K562 (cell line): Measurements from ENCODE around the gene REEP6. TPM values are rescaled to one million over a fixed set of nuclear protein-coding genes. Genes with fewer than 3 reads are reported as not detected.

ENCODE experiments used
- ATF6 ChIP-seq: sonication (generic); formaldehyde crosslinking; IDR thresholded peaks from 2 replicates; pipeline ENCODE4 v1.4.0; 2020; ENCODE audit warnings: mild to moderate bottlenecking, missing genetic modification reagents
- FOXK1 ChIP-seq: sonication (generic); formaldehyde crosslinking; IDR thresholded peaks from 2 replicates; pipeline ENCODE4 v1.8.0; 2022; ENCODE audit warnings: missing genetic modification reagents, mild to moderate bottlenecking, borderline replicate concordance
- MGA ChIP-seq: fragments of 450-650 bp; IDR thresholded peaks from 2 replicates; pipeline ENCODE4 v1.6.1; 2016; ENCODE audit warnings: mild to moderate bottlenecking, moderate library complexity
- NR0B1 ChIP-seq: fragments of 450-650 bp; IDR thresholded peaks from one replicate; pipeline ENCODE4 v1.6.1; 2018; ENCODE audit warnings: mild to moderate bottlenecking, moderate library complexity; ENCODE audit not compliant: partially characterized antibody
- PURB ChIP-seq: sonication (generic); formaldehyde crosslinking; IDR thresholded peaks from 2 replicates; pipeline ENCODE4 v1.9.0; 2021; ENCODE audit warnings: low read depth, mild to moderate bottlenecking, missing genetic modification reagents
- PYGO2 ChIP-seq: fragments of 450-650 bp; IDR thresholded peaks from 2 replicates; pipeline ENCODE4 v1.6.1; 2016; ENCODE audit warnings: mild to moderate bottlenecking, missing genetic modification characterization, moderate library complexity, missing compliant biosample characterization
- ZNF408 ChIP-seq: fragments of 250-450 bp; sonication (Bioruptor Pico); IDR thresholded peaks from 2 replicates; pipeline ENCODE4 v1.4.0; 2020; ENCODE audit warnings: low read depth, mild to moderate bottlenecking, moderate library complexity
- ZNF561 ChIP-seq: fragments of 450-650 bp; formaldehyde crosslinking; conservative IDR thresholded peaks from 2 replicates; pipeline ENCODE4 v1.4.0; 2020; ENCODE audit warnings: mild to moderate bottlenecking, moderate library complexity
- ZNF77 ChIP-seq: fragments of 250-450 bp; sonication (Bioruptor Pico); IDR thresholded peaks from 2 replicates; pipeline ENCODE4 v1.5.0; 2020
- polyA plus RNA-seq, 8 experiments: library from polyadenylated mRNA; depleted of rRNA in 4 of 8; stranded (reverse) in 5 of 8; unstranded in 3 of 8; fragments of >200 nt; fragmentation: Nextera tagmentation in 2 of 8; fragmentation: Illumina TruSeq in 1 of 8; extraction: Ambion mirVana in 2 of 8; extraction: Trizol in 1 of 8; gene quantifications; 2 replicates each; pipeline versions ENCODE4 v1.2.1 to v1.2.3, GENCODE V29; 2011 to 2014; ENCODE audit warnings: inconsistent platforms in 1 of 8, missing spikeins in 1 of 8
- total RNA-seq, 7 experiments: library from RNA; depleted of rRNA in 6 of 7; stranded (reverse); fragments of >200 nt in 6 of 7; fragmentation: Illumina TruSeq in 2 of 7; extraction: Trizol in 2 of 7; gene quantifications; 2 replicates each; pipeline versions ENCODE4 v1.2.1 to v1.2.3, GENCODE V29; 2011 to 2021; ENCODE audit warnings: low replicate concordance in 1 of 7
- TF ChIP-seq, protein P1 (sequence below): fragments of 250-450 bp; sonication (Bioruptor Pico); IDR thresholded peaks from 2 replicates; pipeline ENCODE4 v1.5.0; 2021

REEP6 gene
- total and polyA plus RNA-seq, 9 of the 15 experiments (the other 6 are each of a cell fraction or from before 2014, with no cell fraction given) = 1.2 to 64.2 (median 12.7) TPM

DNA sequence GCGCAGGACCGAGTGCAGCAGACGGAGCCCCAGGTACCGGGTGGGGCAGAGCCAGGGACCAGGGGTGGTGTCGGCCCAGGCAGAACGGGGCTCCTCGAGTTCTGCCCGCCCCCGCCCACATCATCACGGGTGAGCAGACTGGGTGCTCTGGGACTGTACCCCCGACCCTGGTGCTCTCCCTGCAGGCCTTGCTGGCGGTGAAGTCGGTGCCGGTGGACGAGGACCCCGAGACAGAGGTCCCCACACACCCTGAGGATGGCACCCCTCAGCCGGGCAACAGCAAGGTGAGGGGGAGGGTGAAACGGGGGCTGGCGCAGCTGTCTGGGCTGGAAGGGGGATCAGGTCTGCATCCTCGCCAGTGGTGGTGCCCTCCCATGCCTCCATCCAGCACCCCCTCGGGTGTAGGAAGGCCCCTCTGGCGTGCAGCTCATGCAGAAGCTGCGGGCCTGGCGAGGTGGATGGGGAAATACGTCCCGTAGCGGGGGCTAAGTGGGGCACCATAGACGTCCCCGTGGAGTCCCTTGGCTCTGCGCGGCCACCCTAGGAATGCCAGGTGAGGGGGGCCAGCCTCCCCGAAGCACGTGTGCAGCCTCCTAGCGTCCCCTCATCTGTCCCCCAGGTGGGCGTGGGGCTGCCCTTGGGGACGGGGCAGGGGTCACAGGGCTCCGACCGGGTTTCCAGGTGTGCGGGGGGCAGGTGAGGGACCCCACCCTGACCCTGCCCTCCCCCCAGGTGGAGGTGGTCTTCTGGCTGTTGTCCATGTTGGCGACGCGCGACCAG lies 34.7 kb upstream of the REEP6 start (continued):
- TF ChIP-seq MGA (no peak), ZNF408 (CRISPR knock-in tag) (no peak), PYGO2 (no peak), ZNF561 (CRISPR knock-in tag) (no peak), FOXK1 (CRISPR knock-in tag) (no peak), ZNF77 (no peak), PURB (no peak), ATF6 (CRISPR knock-in tag) (no peak), NR0B1 (no peak)
- TF ChIP-seq, protein P1, sequence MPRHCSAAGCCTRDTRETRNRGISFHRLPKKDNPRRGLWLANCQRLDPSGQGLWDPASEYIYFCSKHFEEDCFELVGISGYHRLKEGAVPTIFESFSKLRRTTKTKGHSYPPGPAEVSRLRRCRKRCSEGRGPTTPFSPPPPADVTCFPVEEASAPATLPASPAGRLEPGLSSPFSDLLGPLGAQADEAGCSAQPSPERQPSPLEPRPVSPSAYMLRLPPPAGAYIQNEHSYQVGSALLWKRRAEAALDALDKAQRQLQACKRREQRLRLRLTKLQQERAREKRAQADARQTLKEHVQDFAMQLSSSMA (CRISPR knock-in tag) = no peak
